Measurements from ENCODE around the gene DHX38. TPM values are rescaled to one million over a fixed set of nuclear protein-coding genes. Genes with fewer than 3 reads are reported as not detected.

The DHX38 gene
- total RNA-seq, 4 donors from 2014 or later = 31.7 to 52.7 (median 47.7) TPM

DNA sequence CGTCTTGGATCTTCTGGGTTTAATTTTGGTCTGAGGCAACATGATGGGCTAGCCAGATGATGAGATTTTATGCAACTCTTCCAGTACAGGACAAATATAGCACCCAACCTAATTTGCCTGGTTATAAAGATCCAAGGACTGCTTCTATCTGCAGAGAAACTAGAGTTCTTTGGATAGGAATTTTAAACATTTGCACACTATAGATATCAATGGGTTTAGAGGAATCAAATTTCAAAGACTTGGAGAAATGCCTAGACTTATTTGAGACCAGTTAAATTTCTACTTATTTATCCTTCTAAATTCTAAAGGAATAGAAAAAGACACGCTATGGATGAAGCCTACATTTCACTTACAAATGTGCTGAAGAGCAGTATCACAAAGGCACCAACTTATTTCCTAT, 65.7 kb downstream of the DHX38 start:
- Histone ChIP-seq H3K36me3 (no peaks in the 10 kb centered on the region), H3K4me3 (replicated peaks in 1 of 3) (no peak overlapping the region), H3K9me3 (no peaks in the 10 kb centered on the region), H3K27ac (no peak overlapping the region), H3K27me3 (no peaks in the 10 kb centered on the region), H3K4me1 (no peaks in the 10 kb centered on the region)
- 59 to 72% methylated on average over 2 of the region's 2 CpGs for WGBS, 2 donors
- no peak for DNase-seq
- intact Hi-C loops (cut with DNase I) = no loop called here
- TF ChIP-seq, protein P1, sequence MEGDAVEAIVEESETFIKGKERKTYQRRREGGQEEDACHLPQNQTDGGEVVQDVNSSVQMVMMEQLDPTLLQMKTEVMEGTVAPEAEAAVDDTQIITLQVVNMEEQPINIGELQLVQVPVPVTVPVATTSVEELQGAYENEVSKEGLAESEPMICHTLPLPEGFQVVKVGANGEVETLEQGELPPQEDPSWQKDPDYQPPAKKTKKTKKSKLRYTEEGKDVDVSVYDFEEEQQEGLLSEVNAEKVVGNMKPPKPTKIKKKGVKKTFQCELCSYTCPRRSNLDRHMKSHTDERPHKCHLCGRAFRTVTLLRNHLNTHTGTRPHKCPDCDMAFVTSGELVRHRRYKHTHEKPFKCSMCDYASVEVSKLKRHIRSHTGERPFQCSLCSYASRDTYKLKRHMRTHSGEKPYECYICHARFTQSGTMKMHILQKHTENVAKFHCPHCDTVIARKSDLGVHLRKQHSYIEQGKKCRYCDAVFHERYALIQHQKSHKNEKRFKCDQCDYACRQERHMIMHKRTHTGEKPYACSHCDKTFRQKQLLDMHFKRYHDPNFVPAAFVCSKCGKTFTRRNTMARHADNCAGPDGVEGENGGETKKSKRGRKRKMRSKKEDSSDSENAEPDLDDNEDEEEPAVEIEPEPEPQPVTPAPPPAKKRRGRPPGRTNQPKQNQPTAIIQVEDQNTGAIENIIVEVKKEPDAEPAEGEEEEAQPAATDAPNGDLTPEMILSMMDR (IDR thresholded peaks at IDR 0.05) = no peak
- no peak for TF ChIP-seq POLR2A (IDR thresholded peaks at IDR 0.05)

DNA sequence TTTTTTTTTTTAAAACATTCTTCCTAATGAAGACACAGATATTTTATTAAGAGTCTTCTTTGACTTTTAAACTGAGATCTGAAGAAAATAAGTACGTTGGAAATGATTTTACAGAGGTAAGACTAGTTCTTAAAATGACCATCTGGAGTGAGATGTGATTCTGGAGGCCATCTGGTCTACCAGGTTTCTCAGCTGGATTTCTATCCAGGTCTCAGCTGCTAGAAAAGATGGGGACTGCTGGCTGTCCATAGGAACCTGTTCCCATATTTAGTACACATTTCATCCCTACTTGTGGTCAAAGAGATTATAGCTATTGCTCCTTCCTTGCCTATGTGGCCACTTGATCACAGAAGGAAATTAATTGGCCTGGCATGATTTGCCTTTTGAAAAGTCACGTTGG, 66.2 kb downstream of the DHX38 start:
- Histone ChIP-seq H3K9me3 (no peaks in the 10 kb centered on the region), H3K27ac (no peak overlapping the region), H3K36me3 (no peaks in the 10 kb centered on the region), H3K4me1 (no peaks in the 10 kb centered on the region), H3K4me3 (replicated peaks in 1 of 3) (no peak overlapping the region), H3K27me3 (no peaks in the 10 kb centered on the region)
- no peak for DNase-seq
- TF ChIP-seq, protein P1 (IDR thresholded peaks at IDR 0.05) = no peak
- TF ChIP-seq POLR2A (IDR thresholded peaks at IDR 0.05) = no peak
- intact Hi-C loops (cut with DNase I) = no loop called here
- 58 to 75% methylated on average over 2 of the region's 2 CpGs for WGBS, 2 donors

DNA sequence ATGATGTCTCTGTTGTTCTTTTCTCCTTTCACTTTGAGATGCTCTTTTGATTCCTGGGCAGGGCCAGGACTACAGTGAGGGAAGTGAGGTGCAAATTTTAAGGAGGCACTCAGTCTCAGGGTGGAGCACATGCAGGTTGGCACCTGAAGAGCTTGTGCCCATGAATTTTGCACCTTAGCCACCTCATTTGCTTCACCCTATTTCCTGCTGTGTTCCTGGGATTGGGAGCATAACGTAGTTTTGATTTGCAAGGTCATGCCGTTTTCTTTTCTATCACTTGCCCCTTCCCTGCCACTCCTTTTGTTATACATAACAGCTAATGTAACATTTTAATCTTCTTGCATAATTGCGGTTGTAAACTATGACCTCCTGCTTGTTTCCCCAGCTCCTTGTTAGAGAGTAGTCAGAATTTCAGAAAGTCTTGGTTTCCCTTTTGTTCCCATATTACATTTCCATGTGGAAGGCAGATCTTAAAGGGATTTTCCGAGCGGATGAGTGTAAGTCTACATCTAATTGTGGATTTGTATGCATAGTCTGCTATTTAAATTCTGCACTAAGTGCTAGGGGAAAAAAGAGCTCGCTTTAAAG, 68.6 kb downstream of the DHX38 start:
- 76% methylated on average over 6 of the region's 6 CpGs for WGBS, 2 donors
- intact Hi-C loops (cut with DNase I) = no loop called here

More for the DNA sequence above, 68.6 kb downstream of the DHX38 start:
- Histone ChIP-seq H3K36me3 (no peaks in the 10 kb centered on the region), H3K27ac (no peak overlapping the region), H3K4me1 (no peaks in the 10 kb centered on the region), H3K27me3 (no peaks in the 10 kb centered on the region), H3K4me3 (replicated peaks in 1 of 3) (no peak overlapping the region), H3K9me3 (no peaks in the 10 kb centered on the region)
- TF ChIP-seq POLR2A (IDR thresholded peaks at IDR 0.05) = no peak
- TF ChIP-seq, protein P1 (IDR thresholded peaks at IDR 0.05) = no peak
- no peak for DNase-seq

Other genes starting within 250 kb of the DHX38 start
- gene ATXN1L, start 247.9 kb upstream of the DHX38 start, total RNA-seq = 10 to 100 TPM; 23.2 to 39.4 (median 27.1) TPM
- gene ZNF821, start 209.7 kb upstream of the DHX38 start, total RNA-seq = 10 to 100 TPM in 3 of 4 donors, 1 to 10 TPM in 1; 7.9 to 17.8 (median 11.6) TPM
- gene IST1, start 198.3 kb upstream of the DHX38 start, total RNA-seq = 100 to 1,000 TPM; 215 to 253 (median 223) TPM
- under 1 TPM; 0.17 to 0.59 (median 0.55) TPM for gene PKD1L3, start 93.4 kb upstream of the DHX38 start, total RNA-seq
- gene DHODH, start 85.1 kb upstream of the DHX38 start, total RNA-seq = 10 to 100 TPM in 1 of 4 donors, 1 to 10 TPM in 3; 5.5 to 13.4 (median 7.4) TPM
- gene HP, start 39.3 kb upstream of the DHX38 start, total RNA-seq = 10 to 100 TPM in 1 of 4 donors, 1 to 10 TPM in 1, under 1 TPM in 1, not detected in 1; 0.93 to 19.9 (median 1.3) TPM
- not detected for gene HPR, start 30.6 kb upstream of the DHX38 start, total RNA-seq
- 10 to 100 TPM; 10.7 to 15.0 (median 13.1) TPM for gene TXNL4B, start 227 bp upstream of the DHX38 start, total RNA-seq
- under 1 TPM in 3 of 4 donors, not detected in 1; 0.54 to 0.88 (median 0.67) TPM for gene PMFBP1, start 78.3 kb downstream of the DHX38 start, total RNA-seq

All from thyroid gland (tissue), 4 donors.